ENCODE results near the gene MMP23B.

MMP23B gene

GRCh38 chr1:1617925-1618324 is 14.0 kb upstream of the MMP23B start:
- no CpG with 5 or more reads among the region's 6 CpGs for WGBS (ENCODE audit: extremely low coverage, insufficient coverage, insufficient read length)
- no peak overlapping the region for H2AK5ac ChIP-seq (ENCODE audit: low read length)
- no peak overlapping the region for H2BK120ac ChIP-seq (ENCODE audit: insufficient read depth, low read length, poor library complexity)
- H2BK12ac ChIP-seq (ENCODE audit: low read length): no peak overlapping the region
- no peak overlapping the region for H4K12ac ChIP-seq (ENCODE audit: low read depth, low read length)
- peaks cover 5% of the 10 kb centered on the region for H3K79me2 ChIP-seq (ENCODE audit: control insufficient read depth, insufficient read depth, low read length, poor library complexity)
- no peak overlapping the region for H3K4ac ChIP-seq (ENCODE audit: low read depth, low read length)
- no peak overlapping the region for H3K23ac ChIP-seq (ENCODE audit: low read length)
- no peak for DNase-seq
- H3K9me3 ChIP-seq (ENCODE audit: insufficient read depth, low read depth, low read length): no peaks in the 10 kb centered on the region
- H3K27me3 ChIP-seq (ENCODE audit: insufficient read depth, low read length): no peaks in the 10 kb centered on the region
- H3K4me1 ChIP-seq (ENCODE audit: control insufficient read depth in 1 of 2, insufficient read depth in 2 of 2, low read length in 2 of 2): peaks cover 10 to 15% of the 10 kb centered on the region in 2 experiments
- H3K27ac ChIP-seq (ENCODE audit: low read depth, low read length): no peak overlapping the region
- no peak overlapping the region for H4K8ac ChIP-seq (ENCODE audit: low read depth, low read length)
- H3K9ac ChIP-seq (ENCODE audit: low read length): no peak overlapping the region
- no peak overlapping the region for H2BK5ac ChIP-seq (ENCODE audit: low read depth, low read length, poor library complexity)
- no peak overlapping the region for H4K91ac ChIP-seq (ENCODE audit: low read depth, low read length)
- H3K4me2 ChIP-seq (ENCODE audit: low read length): no peak overlapping the region
- no peak overlapping the region for H3K4me3 ChIP-seq (ENCODE audit: low read depth, low read length)
- H3K36me3 ChIP-seq (ENCODE audit: control insufficient read depth in 1 of 2, insufficient read depth in 2 of 2, low read length in 2 of 2): peaks cover 15% of the 10 kb centered on the region in 2 experiments
- no peak overlapping the region for H3K14ac ChIP-seq (ENCODE audit: low read length)
- H3K79me1 ChIP-seq (ENCODE audit: low read length): peaks cover 8% of the 10 kb centered on the region
- no peak overlapping the region for H3K18ac ChIP-seq (ENCODE audit: low read length)
- no peak overlapping the region for H2AFZ ChIP-seq (ENCODE audit: insufficient read depth, low read length, poor library complexity)

- no CpG with 5 or more reads among the region's 9 CpGs for WGBS (ENCODE audit: extremely low coverage, insufficient coverage, insufficient read length)
- no peak overlapping the region for H3K18ac ChIP-seq (ENCODE audit: low read length)
- H2AK5ac ChIP-seq (ENCODE audit: low read length): no peak overlapping the region
- no peaks in the 10 kb centered on the region for H3K27me3 ChIP-seq (ENCODE audit: insufficient read depth, low read length)
- no peak overlapping the region for H3K9ac ChIP-seq (ENCODE audit: low read length)
- H3K4ac ChIP-seq (ENCODE audit: low read depth, low read length): no peak overlapping the region
- peaks cover 5% of the 10 kb centered on the region for H3K79me2 ChIP-seq (ENCODE audit: control insufficient read depth, insufficient read depth, low read length, poor library complexity)
- peak in 1 of 2 donors; percentile 33 for DNase-seq
- no peak overlapping the region for H4K91ac ChIP-seq (ENCODE audit: low read depth, low read length)
- peaks cover 10 to 15% of the 10 kb centered on the region in 2 experiments for H3K4me1 ChIP-seq (ENCODE audit: control insufficient read depth in 1 of 2, insufficient read depth in 2 of 2, low read length in 2 of 2)
- no peak overlapping the region for H3K23ac ChIP-seq (ENCODE audit: low read length)
- H3K27ac ChIP-seq (ENCODE audit: low read depth, low read length): no peak overlapping the region
- H2AFZ ChIP-seq (ENCODE audit: insufficient read depth, low read length, poor library complexity): no peak overlapping the region
- no peak overlapping the region for H4K8ac ChIP-seq (ENCODE audit: low read depth, low read length)
- peaks cover 8% of the 10 kb centered on the region for H3K79me1 ChIP-seq (ENCODE audit: low read length)
- H2BK12ac ChIP-seq (ENCODE audit: low read length): no peak overlapping the region
- no peak overlapping the region for H3K4me3 ChIP-seq (ENCODE audit: low read depth, low read length)
- no peak overlapping the region for H3K4me2 ChIP-seq (ENCODE audit: low read length)
- H2BK120ac ChIP-seq (ENCODE audit: insufficient read depth, low read length, poor library complexity): no peak overlapping the region
- no peaks in the 10 kb centered on the region for H3K9me3 ChIP-seq (ENCODE audit: insufficient read depth, low read depth, low read length)
- no peak overlapping the region for H2BK5ac ChIP-seq (ENCODE audit: low read depth, low read length, poor library complexity)
- H3K36me3 ChIP-seq (ENCODE audit: control insufficient read depth in 1 of 2, insufficient read depth in 2 of 2, low read length in 2 of 2): peaks cover 15% of the 10 kb centered on the region in 2 experiments
- no peak overlapping the region for H3K14ac ChIP-seq (ENCODE audit: low read length)
- H4K12ac ChIP-seq (ENCODE audit: low read depth, low read length): no peak overlapping the region
These were observed 13.4 kb upstream of the MMP23B start for GRCh38 chr1:1618396-1619068.

GRCh38 chr1:1619917-1620361 is 12.0 kb upstream of the MMP23B start:
- Histone ChIP-seq H3K79me2 (ENCODE audit: control insufficient read depth, insufficient read depth, low read length, poor library complexity) (peaks cover 5% of the 10 kb centered on the region), H3K18ac (ENCODE audit: low read length) (no peak overlapping the region)

GRCh38 chr1:1620433-1621139 is 11.4 kb upstream of the MMP23B start:
- Histone ChIP-seq H3K27ac (ENCODE audit: low read depth, low read length) (no peak overlapping the region), H3K18ac (ENCODE audit: low read length) (no peak overlapping the region), H3K9ac (ENCODE audit: low read length) (no peak overlapping the region), H2BK120ac (ENCODE audit: insufficient read depth, low read length, poor library complexity) (no peak overlapping the region), H3K14ac (ENCODE audit: low read length) (no peak overlapping the region), H2BK5ac (ENCODE audit: low read depth, low read length, poor library complexity) (no peak overlapping the region), H3K4ac (ENCODE audit: low read depth, low read length) (no peak overlapping the region), H3K9me3 (ENCODE audit: insufficient read depth, low read depth, low read length) (no peaks in the 10 kb centered on the region), H3K4me1 (ENCODE audit: control insufficient read depth in 1 of 2, insufficient read depth in 2 of 2, low read length in 2 of 2) (peaks cover 2 to 8% of the 10 kb centered on the region in 2 experiments), H2BK12ac (ENCODE audit: low read length) (no peak overlapping the region), H3K4me2 (ENCODE audit: low read length) (no peak overlapping the region), H3K79me1 (ENCODE audit: low read length) (peaks cover 5% of the 10 kb centered on the region), H3K4me3 (ENCODE audit: low read depth, low read length) (no peak overlapping the region), H4K91ac (ENCODE audit: low read depth, low read length) (no peak overlapping the region), H4K8ac (ENCODE audit: low read depth, low read length) (no peak overlapping the region), H3K23ac (ENCODE audit: low read length) (no peak overlapping the region), H3K27me3 (ENCODE audit: insufficient read depth, low read length) (no peaks in the 10 kb centered on the region), H2AFZ (ENCODE audit: insufficient read depth, low read length, poor library complexity) (no peak overlapping the region), H4K12ac (ENCODE audit: low read depth, low read length) (no peak overlapping the region), H3K79me2 (ENCODE audit: control insufficient read depth, insufficient read depth, low read length, poor library complexity) (peaks cover 2% of the 10 kb centered on the region), H2AK5ac (ENCODE audit: low read length) (no peak overlapping the region), H3K36me3 (ENCODE audit: control insufficient read depth in 1 of 2, insufficient read depth in 2 of 2, low read length in 2 of 2) (peaks cover 21 to 24% of the 10 kb centered on the region in 2 experiments)
- WGBS (ENCODE audit: extremely low coverage, insufficient coverage, insufficient read length): no CpG with 5 or more reads among the region's 16 CpGs
- DNase-seq: no peak

More at GRCh38 chr1:1619917-1620361, 12.0 kb upstream of the MMP23B start:
- no peaks in the 10 kb centered on the region for H3K9me3 ChIP-seq (ENCODE audit: insufficient read depth, low read depth, low read length)
- no peak overlapping the region for H2AK5ac ChIP-seq (ENCODE audit: low read length)
- no CpG with 5 or more reads among the region's 14 CpGs for WGBS (ENCODE audit: extremely low coverage, insufficient coverage, insufficient read length)
- H3K23ac ChIP-seq (ENCODE audit: low read length): no peak overlapping the region
- no peak for DNase-seq
- H2BK5ac ChIP-seq (ENCODE audit: low read depth, low read length, poor library complexity): no peak overlapping the region
- no peaks in the 10 kb centered on the region for H3K27me3 ChIP-seq (ENCODE audit: insufficient read depth, low read length)
- H4K91ac ChIP-seq (ENCODE audit: low read depth, low read length): no peak overlapping the region
- no peak overlapping the region for H3K14ac ChIP-seq (ENCODE audit: low read length)
- no peak overlapping the region for H2BK120ac ChIP-seq (ENCODE audit: insufficient read depth, low read length, poor library complexity)
- no peak overlapping the region for H3K4me3 ChIP-seq (ENCODE audit: low read depth, low read length)
- H2AFZ ChIP-seq (ENCODE audit: insufficient read depth, low read length, poor library complexity): no peak overlapping the region
- peaks cover 2 to 8% of the 10 kb centered on the region in 2 experiments for H3K4me1 ChIP-seq (ENCODE audit: control insufficient read depth in 1 of 2, insufficient read depth in 2 of 2, low read length in 2 of 2)
- no peak overlapping the region for H4K12ac ChIP-seq (ENCODE audit: low read depth, low read length)
- no peak overlapping the region for H2BK12ac ChIP-seq (ENCODE audit: low read length)
- no peak overlapping the region for H3K27ac ChIP-seq (ENCODE audit: low read depth, low read length)
- peaks cover 21 to 22% of the 10 kb centered on the region in 2 experiments for H3K36me3 ChIP-seq (ENCODE audit: control insufficient read depth in 1 of 2, insufficient read depth in 2 of 2, low read length in 2 of 2)
- H3K79me1 ChIP-seq (ENCODE audit: low read length): peaks cover 8% of the 10 kb centered on the region
- H4K8ac ChIP-seq (ENCODE audit: low read depth, low read length): no peak overlapping the region
- no peak overlapping the region for H3K4me2 ChIP-seq (ENCODE audit: low read length)
- H3K9ac ChIP-seq (ENCODE audit: low read length): no peak overlapping the region
- H3K4ac ChIP-seq (ENCODE audit: low read depth, low read length): no peak overlapping the region

Data from trophoblast cell (in vitro differentiated cells and primary cell).